HG03025 (cell line): Measurements from ENCODE around the gene MBD3L2.
"Not testable (repeated sequence)": the region's sequence is repeated elsewhere in the genome, so short reads cannot be mapped to it uniquely, and the experiment has no call there.

ENCODE experiments used
- ATAC-seq: cut with Tn5 transposase; IDR thresholded peaks from one replicate; pipeline ENCODE4 v1.9.1; 2021; ENCODE audit warnings: mild to moderate bottlenecking, moderate library complexity; ENCODE audit not compliant: unreplicated experiment, low FRiP score

The MBD3L2 gene

GRCh38 chr19:7049021-7049420, at the start of gene MBD3L2:
Gene MBD3L2 (plus strand): TSS chr19:7049321. CDS start chr19:7049374, 53 bp downstream.
- not testable (repeated sequence) for ATAC-seq

DNA sequence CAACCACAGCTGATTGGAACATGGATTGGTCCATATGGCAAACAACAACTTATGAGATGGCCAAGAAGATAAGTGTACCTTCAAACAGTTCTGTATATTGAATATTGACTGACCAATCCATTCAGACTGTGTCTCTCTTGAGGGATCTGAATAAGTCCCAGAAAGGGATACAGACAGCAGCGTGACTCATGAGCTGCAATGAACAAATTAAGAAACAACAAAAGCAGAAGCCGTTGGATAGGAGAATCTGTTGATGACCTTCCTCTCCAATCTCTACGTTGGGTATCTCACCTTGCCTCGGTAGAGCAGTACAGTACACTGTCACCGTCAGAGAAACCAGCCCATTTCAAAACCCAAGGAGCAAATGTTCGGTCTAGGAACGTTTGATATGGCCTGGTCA, 49.2 kb upstream of the MBD3L2 start:
- no peak for ATAC-seq

DNA sequence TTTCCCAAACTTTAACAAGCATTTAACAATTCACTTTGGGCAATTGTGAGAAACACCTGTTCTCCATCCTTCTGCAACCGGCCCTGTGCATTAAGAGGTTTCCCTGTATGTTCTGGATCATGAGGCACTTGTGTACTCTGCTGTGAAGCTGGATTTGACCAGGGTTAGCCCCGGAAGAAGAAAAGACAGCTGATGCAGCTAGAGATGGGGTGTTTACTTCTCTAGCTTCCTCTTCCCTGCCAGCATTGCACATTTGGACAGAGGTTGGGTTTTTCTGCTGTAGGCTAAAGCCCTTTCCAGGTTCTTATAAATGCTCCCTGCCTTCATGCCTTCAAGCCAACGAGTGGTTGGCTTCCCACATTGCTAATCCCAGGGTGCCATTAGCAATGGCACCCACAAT, 48.8 kb upstream of the MBD3L2 start:
- no peak for ATAC-seq

DNA sequence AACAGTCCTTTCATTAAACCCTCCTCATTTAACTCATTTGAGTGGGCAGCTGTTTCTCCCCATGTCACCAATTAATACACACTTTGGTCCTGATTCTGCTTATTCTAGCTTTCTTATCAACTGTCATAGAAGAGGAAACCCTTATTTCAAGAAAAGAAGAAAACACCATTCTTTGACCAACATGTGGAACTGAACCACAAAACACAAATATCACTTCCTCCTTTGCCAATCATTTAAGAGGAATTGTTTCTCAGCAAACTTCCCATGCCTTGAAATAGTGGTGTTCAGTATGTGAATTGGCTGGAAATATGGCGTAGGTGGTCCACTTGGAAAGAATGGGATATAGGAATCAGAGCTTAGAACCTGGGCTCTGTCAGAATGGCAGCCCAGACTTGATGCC, 48.3 kb upstream of the MBD3L2 start:
- ATAC-seq: no peak

DNA sequence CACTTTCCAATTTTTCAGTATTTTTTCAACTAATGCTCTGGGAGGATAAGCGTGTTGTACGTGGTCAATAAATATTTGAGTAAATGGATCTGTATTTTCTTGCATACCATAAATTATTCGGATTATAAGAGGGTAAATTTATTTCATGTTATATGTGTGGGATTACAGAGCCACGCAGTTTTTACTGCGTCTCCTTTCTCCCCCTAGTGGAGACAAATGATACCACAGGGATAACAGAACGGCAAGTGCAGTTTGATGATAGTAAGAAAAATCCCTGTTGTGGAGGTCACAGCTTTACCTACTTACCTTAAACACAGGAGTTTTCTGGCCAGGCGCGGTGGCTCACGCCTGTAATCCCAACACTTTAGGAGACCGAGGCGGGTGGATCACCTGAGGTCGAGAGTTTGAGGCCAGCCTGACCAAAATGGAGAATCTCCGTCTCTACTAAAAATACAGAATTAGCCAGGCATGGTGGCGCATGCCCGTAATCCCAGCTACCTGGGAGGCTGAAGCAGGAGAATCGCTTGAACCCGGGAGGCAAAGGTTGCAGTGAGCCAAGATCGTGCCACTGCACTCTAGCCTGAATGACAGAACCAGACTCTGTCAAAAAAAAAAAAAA, 44.7 kb upstream of the MBD3L2 start:
- no peak for ATAC-seq

DNA sequence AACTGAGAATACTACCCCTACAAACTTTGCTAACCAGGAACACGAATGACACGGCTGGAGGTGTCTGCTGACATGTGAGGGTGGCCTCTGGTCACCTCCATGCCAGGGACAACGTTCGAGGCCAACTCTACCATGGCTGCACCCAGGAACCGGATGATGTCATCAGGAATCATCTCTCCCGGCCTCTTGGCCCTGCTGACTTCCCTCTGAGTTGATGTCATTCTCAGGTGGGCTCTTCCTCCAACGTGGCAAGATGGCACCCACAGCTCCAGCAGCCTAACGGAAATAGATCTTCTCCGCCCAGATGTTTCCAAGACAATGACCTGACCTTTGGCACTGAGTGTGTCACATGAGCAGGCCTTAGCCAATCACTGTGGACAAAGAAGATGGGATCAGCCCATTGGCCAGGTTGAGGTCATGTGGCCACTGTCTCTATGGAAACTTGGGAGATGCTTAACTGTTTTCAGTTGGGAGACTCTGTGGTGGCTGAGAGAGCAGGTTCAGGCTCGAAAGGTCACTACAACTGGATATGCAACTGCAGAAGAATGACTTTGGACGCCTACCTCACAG, 42.9 kb upstream of the MBD3L2 start:
- no peak for ATAC-seq

DNA sequence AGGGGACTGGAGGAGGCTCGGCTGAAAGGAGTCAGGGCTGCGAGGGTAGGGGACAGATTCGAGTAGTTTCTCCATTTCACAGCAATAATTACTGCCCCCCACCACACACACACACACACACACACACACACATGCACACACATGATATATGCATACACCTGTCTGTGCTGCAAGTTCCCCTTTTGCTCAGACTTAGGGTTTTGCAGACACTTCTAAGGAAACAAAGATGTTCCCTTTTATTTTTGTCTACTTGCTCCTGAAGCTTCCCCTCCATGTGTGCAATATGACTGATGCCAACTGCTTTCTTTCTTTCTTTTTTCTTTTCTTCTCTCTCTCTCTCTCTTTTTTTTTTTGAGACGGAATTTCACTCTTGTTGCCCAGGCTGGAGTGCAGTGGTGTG, 41.3 kb upstream of the MBD3L2 start:
- no peak for ATAC-seq

- no peak for ATAC-seq
Observed at GRCh38 chr19:7010722-7011593, 38.2 kb upstream of the MBD3L2 start.

DNA sequence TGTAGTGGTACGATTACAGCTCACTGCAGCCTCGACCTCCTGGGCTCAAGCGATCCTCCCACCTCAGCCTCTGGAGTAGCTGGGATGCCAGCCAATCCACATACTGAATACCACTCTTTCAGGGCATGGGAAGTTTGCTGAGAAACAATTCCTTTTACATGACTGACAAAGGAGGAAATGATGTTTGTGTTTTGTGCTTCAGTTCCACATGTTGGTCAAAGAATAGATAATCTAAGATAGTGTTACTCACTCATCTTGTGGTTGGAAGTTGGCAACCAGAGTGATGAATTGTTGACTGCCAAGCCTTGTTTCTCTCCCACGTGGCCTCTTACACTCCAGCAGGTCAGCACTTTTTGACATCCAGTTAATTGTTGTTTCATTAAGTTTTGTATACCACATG, 35.4 kb upstream of the MBD3L2 start:
- ATAC-seq: no peak

DNA sequence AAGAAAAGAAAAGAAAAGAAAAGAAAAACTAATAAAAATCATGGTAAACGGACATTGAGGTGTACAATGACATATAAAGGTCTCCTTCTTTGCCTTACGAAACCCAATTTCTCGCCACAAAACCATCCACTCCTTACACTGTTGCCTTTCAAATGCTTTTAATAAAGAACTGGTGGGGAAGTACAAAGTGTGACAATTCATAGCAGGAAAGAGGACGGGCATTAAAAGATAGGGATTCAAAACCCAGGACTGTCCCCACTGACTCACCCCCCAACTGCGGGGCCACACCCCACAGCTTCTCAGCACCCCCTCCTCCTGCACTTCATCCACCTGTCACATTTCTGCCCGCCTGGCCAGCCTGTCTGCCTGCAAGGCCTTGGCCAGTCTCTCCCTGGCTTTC, 30.3 kb upstream of the MBD3L2 start:
- ATAC-seq: no peak

- ATAC-seq: not testable (repeated sequence)
Observed at GRCh38 chr19:7021331-7021730, 27.8 kb upstream of the MBD3L2 start, which contains the start of gene MBD3L2B. Gene MBD3L2B (minus strand): TSS chr19:7021431. CDS start chr19:7021397, 34 bp downstream.

- ATAC-seq: not testable (repeated sequence)
Observed at GRCh38 chr19:7028790-7029189, 20.3 kb upstream of the MBD3L2 start.

GRCh38 chr19:7030278-7030677, 18.8 kb upstream of the MBD3L2 start, which contains the start of gene MBD3L5:
Gene MBD3L5 (plus strand): TSS chr19:7030578. CDS start chr19:7030612, 34 bp downstream.
- not testable (repeated sequence) for ATAC-seq

DNA sequence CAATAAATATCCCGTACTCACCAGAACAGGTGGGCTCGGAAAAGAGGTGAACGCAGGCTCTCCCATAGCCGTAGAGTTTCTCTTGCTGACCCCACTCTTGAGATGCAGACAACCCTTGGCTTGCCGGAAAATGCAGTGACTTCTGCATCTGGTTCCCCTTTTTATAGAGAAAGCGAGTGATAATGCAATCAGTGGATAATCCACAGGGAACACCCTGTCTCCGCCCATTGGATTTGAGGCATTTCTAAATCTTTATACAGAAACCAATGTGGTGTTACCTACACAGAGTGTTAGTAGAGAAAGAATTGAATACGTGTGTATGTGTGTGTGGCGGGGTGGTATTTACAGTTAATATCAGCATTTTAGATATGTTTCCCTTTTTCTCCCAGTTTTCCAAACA, 9.0 kb upstream of the MBD3L2 start, which contains the start of gene MBD3L4:
MBD3L4 (minus strand) TSS at position 101 of the 400 bp plus-strand sequence; CDS start at position 66, 35 bp downstream.
- not testable (repeated sequence) for ATAC-seq

GRCh38 chr19:7041563-7041962, 7.6 kb upstream of the MBD3L2 start:
- not testable (repeated sequence) for ATAC-seq

DNA sequence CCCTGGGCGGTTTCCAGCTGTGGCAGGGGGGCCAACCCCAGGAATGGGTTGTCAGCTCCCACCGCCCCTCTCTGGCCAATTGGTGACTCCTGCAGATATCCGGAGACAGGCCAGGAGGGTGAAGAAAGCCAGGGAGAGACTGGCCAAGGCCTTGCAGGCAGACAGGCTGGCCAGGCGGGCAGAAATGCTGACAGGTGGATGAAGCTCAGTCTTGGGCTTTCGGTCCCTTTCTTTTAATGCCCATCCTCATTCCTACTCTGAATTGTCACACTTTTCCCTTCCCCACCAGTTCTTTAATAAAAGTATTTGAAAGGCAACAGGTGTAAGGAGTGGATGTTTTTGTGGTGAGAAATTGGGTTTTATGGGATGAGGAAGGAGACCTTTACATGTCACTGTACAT, 2.3 kb downstream of the MBD3L2 start:
- ATAC-seq: not testable (repeated sequence)

GRCh38 chr19:7052896-7053295, 3.8 kb downstream of the MBD3L2 start:
- not testable (repeated sequence) for ATAC-seq

DNA sequence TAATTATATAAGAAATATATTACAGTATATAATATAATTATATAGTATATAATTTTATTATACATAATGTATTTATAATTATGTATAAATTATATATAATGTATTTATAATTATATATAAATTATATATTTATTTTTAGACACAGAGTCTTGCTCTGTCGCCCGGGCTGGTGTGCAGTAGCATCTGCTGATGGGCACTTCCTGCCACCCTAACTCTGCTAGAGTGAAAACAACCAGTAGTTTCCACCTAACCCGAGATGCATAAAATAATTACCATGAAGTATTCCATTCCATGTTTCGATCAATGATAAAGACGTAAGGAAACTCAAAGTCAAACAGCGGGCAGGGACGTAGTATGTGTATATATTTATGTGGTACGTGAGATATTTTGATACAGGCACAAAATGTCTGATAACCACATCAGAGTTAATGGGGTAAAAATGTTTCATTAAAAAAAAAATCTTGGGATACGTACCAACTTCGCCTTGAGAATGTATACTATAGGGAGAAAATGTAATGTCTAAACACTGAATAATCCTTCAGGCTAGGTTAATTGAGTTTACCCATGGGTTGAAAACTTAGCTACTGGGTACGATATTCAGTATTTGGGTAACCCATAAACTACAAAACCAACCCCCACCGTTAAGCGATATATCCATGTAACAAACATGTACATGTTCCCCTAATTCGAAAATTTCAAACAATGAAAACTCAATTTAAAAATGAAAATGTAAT, 5.7 kb downstream of the MBD3L2 start:
- not testable (repeated sequence) for ATAC-seq

GRCh38 chr19:7055679-7056078, 6.6 kb downstream of the MBD3L2 start:
- ATAC-seq: not testable (repeated sequence)

GRCh38 chr19:7056371-7056770, 7.2 kb downstream of the MBD3L2 start:
- ATAC-seq: not testable (repeated sequence)
